T-helper 1 cell treated with Interleukin-12 subunit alpha and Interleukin-12 subunit beta and Interleukin-4 antibody, amounts not matched to agents 30 μg/mL and 1 μg/mL, for 36 hours (primary cell): Measurements from ENCODE around the gene KHK.

ENCODE experiments used
- H3K27ac Mint-ChIP-seq: one replicate; pipeline ENCODE4 v1.8.0; 2021; ENCODE audit warnings: mild to moderate bottlenecking, mixed read lengths
- H3K27me3 Mint-ChIP-seq: one replicate; pipeline ENCODE4 v1.8.0; 2021; ENCODE audit warnings: low read depth, mixed read lengths
- H3K36me3 Mint-ChIP-seq: one replicate; pipeline ENCODE4 v1.8.0; 2021; ENCODE audit warnings: low read depth, mixed read lengths
- H3K4me1 Mint-ChIP-seq: one replicate; pipeline ENCODE4 v1.8.0; 2021; ENCODE audit warnings: low read depth, mixed read lengths
- H3K4me3 Mint-ChIP-seq: one replicate; pipeline ENCODE4 v1.8.0; 2021; ENCODE audit warnings: mild to moderate bottlenecking, moderate library complexity, mixed read lengths
- H3K9me3 Mint-ChIP-seq: one replicate; pipeline ENCODE4 v1.8.0; 2021; ENCODE audit warnings: mixed read lengths

Gene KHK

DNA sequence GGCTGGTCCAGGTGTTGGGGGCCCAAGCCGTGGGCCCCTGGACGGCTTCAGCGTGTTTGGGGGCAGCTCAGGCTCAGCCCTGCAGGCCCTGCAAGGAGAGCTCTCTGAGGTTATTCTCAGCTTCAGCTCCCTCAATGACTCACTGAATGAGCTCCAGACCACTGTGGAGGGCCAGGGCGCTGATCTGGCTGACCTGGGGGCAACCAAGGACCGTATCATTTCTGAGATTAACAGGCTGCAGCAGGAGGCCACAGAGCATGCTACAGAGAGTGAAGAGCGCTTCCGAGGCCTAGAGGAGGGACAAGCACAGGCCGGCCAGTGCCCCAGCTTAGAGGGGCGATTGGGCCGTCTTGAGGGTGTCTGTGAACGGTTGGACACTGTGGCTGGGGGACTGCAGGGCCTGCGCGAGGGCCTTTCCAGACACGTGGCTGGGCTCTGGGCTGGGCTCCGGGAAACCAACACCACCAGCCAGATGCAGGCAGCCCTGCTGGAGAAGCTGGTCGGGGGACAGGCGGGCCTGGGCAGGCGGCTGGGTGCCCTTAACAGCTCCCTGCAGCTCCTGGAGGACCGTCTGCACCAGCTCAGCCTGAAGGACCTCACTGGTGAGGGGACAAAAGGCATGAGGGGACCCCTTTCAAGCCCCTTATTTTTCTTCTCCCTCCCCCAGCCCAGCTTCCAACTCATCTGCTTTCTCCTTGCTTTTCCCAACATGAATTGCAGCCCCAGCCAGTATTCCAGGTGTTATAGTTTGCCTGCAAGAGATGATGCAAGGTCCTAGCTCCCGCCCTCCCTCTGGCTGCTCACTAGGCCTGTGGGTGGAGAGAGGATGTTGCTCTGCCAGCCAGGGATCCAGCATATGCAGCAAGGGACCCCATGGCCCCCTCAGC lies 2.9 kb upstream of the KHK start:
- peaks cover 42% of the 10 kb centered on the region for H3K4me1 Mint-ChIP-seq
- H3K9me3 Mint-ChIP-seq, result no peaks in the 10 kb centered on the region
- no peaks in the 10 kb centered on the region for H3K36me3 Mint-ChIP-seq
- H3K27ac Mint-ChIP-seq, result no peak overlapping the region
- H3K4me3 Mint-ChIP-seq, result peak overlapping the region; percentile 25
- H3K27me3 Mint-ChIP-seq, result no peaks in the 10 kb centered on the region

DNA sequence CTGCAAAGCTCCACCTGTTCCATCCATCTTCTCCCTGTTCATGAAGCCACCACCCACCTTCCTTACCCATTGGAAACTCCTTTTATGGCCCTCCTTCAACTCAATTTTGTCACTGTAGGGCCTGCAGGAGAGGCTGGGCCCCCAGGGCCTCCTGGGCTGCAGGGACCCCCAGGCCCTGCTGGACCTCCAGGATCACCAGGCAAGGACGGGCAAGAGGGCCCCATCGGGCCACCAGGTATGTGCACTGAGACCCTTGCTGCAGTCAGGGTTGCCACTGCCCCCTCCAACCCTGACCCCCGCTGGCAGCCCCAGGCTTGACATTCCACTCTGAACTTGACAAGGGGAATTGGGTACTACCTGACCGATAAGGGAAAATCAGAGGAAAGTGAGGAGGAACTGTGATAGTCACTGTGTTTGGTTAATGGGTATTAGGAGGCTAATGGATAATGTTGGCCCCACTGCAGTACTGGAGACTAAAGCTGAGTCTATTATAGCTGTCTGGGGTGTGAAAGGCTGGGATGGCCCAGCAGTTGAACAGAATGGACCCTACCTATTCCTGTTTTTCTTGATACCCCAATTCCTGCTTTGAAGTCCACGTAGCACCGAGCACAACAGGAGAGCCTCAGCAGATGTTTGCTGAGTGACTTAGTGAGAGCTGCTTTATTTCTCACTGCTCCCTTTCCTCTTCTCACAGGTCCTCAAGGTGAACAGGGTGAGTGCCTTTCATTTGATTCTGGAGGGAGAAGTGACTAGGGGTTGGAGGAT lies 2.1 kb upstream of the KHK start:
- Mint-ChIP-seq H3K36me3 (no peaks in the 10 kb centered on the region), H3K27ac (peak overlapping the region; percentile 49), H3K4me1 (peaks cover 43% of the 10 kb centered on the region), H3K4me3 (peak overlapping the region; percentile 25), H3K27me3 (no peaks in the 10 kb centered on the region), H3K9me3 (no peaks in the 10 kb centered on the region)

DNA sequence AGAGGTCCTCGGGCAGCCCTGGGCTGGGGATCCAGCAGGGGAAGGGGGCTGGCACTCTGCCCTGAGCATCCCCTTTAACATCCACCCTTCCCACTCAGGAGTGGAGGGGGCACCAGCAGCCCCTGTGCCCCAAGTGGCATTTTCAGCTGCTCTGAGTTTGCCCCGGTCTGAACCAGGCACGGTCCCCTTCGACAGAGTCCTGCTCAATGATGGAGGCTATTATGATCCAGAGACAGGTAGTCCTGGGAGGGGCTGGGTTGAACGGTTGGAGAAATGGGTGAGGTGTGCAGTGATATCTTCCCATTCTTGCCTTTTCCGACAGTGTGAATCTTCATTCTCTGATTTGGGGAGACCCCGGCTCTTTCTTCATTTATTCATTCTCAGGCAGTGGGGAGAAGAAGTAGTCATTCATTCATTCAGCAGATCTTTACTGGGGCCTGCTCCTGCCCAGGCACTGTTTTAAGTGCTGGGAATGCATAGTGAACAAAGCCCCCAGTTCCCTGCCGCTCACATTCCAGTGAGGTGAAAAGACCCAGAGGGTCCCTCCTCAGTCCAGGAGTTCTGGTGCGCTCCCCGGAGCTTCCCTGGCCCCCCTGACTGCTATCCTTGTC lies 1.4 kb upstream of the KHK start:
- H3K4me1 Mint-ChIP-seq, result peaks cover 43% of the 10 kb centered on the region

GRCh38 chr2:27085673-27086089 lies 891 bp upstream of the KHK start:
- H3K9me3 Mint-ChIP-seq, result no peaks in the 10 kb centered on the region
- peak overlapping the region; percentile 76 for H3K27ac Mint-ChIP-seq
- no peaks in the 10 kb centered on the region for H3K36me3 Mint-ChIP-seq
- H3K27me3 Mint-ChIP-seq, result no peaks in the 10 kb centered on the region
- H3K4me1 Mint-ChIP-seq, result peaks cover 40% of the 10 kb centered on the region
- H3K4me3 Mint-ChIP-seq, result peak overlapping the region; percentile 66

More for the DNA sequence above, 1.4 kb upstream of the KHK start:
- Mint-ChIP-seq H3K4me3 (peak overlapping the region; percentile 66), H3K27me3 (no peaks in the 10 kb centered on the region), H3K36me3 (no peaks in the 10 kb centered on the region), H3K27ac (peak overlapping the region; percentile 76), H3K9me3 (no peaks in the 10 kb centered on the region)

DNA sequence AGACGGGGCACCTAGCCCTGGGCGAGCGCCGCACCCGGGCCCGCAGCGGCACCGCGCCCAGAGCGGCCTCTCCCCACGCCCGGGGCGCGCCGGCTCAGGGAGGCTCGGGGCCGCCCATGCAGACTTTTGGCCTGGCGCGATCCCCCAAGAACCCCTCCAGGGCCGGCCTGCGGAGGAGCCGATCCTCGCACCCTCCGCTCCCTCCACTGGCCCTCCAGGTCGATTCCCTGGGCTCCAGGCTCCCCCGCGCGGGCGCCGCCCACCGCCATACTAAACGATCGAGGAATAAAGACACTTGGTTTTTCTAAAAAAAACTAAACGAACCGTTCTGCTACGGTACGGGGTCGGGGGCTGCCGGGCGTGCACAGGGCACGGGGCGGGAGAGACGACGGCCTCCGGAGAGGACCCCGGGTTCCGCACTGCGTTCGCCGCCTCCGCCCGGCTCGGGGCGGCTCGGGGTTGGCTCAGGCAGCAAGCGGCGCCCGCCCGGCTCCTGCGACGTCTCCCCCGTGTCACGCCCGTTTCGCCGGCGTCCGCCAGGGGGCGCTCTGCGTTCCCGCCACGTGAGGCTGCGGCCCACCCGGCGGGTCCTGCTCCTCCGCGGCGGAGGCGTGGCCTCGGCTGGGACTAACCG lies 365 bp upstream of the KHK start:
- Mint-ChIP-seq H3K4me1 (peaks cover 34% of the 10 kb centered on the region), H3K4me3 (peak overlapping the region; percentile 88), H3K9me3 (no peaks in the 10 kb centered on the region), H3K27me3 (no peaks in the 10 kb centered on the region), H3K27ac (peak overlapping the region; percentile 86), H3K36me3 (no peaks in the 10 kb centered on the region)

- H3K27ac Mint-ChIP-seq, result peak overlapping the region; percentile 45
- peaks cover 29% of the 10 kb centered on the region for H3K4me1 Mint-ChIP-seq
- H3K36me3 Mint-ChIP-seq, result peaks cover 2% of the 10 kb centered on the region
- peak overlapping the region; percentile 88 for H3K4me3 Mint-ChIP-seq
- H3K9me3 Mint-ChIP-seq, result no peaks in the 10 kb centered on the region
- H3K27me3 Mint-ChIP-seq, result no peaks in the 10 kb centered on the region
Observed at GRCh38 chr2:27087823-27088410, 1.3 kb downstream of the KHK start.

DNA sequence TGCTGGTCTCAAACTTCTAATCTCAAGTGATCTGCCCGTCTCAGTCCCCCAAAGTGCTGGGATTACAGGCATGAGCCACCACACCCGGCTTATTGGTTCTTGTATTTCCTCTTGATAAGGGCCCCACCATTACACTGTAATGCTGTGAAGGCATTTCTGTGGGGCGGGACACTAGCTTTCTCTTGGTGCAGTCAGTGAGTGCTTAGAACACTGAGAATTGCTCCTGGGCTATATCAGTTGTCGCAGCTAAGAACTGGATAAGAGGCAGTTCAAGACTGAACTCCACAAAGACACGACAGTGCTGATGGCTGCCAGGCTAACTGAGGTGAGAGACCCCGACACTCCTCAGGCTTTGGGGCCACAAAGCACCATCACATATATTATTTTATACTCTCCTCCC lies 2.1 kb downstream of the KHK start:
- Mint-ChIP-seq H3K4me1 (peaks cover 27% of the 10 kb centered on the region), H3K4me3 (no peak overlapping the region), H3K27me3 (no peaks in the 10 kb centered on the region)

DNA sequence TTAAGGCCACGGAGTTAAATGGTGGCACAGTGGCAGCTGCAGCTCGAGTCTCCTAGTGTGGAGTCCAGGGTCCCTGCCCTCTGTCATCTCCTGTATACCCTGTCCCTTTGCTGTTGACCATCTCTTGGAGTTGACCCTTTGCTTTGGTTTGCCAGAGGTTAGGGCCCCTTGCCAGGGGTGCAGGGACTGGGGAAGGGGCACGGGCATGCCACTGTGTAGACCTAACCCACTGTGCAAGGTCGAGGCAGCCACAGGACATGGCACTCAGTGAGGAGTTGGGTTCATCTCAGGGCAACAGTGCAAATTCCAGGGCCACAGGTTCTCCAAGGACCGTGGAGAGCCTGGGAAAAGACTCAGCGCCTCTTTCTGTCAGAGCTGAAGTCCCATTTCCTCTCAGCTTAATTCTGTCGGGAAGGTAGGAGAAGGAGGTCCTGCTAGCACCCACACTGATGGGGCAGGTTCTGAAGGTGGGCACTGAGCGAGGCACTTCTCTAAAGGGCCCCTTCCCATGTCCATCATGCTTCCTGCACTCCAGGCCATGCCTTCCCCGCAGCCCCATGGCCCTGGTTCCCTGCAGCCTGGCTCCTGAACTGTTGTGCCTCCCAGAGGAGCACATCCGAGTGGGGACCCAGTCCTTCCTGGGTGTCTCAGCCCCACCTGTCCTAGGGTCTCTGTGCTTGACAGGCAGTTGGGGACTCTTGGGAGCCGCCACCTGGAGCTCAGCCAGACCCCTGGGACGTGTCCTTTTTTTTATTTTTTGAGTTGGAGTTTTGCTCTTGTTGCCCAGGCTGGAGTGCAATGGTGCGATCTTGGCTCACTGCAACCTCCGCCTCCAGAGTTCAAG lies 2.8 kb downstream of the KHK start:
- Mint-ChIP-seq H3K4me3 (no peak overlapping the region), H3K9me3 (no peaks in the 10 kb centered on the region), H3K36me3 (peaks cover 2% of the 10 kb centered on the region), H3K4me1 (peaks cover 23% of the 10 kb centered on the region), H3K27me3 (no peaks in the 10 kb centered on the region), H3K27ac (no peak overlapping the region)

More for the DNA sequence above, 2.1 kb downstream of the KHK start:
- no peaks in the 10 kb centered on the region for H3K9me3 Mint-ChIP-seq
- H3K27ac Mint-ChIP-seq, result no peak overlapping the region
- peaks cover 2% of the 10 kb centered on the region for H3K36me3 Mint-ChIP-seq

DNA sequence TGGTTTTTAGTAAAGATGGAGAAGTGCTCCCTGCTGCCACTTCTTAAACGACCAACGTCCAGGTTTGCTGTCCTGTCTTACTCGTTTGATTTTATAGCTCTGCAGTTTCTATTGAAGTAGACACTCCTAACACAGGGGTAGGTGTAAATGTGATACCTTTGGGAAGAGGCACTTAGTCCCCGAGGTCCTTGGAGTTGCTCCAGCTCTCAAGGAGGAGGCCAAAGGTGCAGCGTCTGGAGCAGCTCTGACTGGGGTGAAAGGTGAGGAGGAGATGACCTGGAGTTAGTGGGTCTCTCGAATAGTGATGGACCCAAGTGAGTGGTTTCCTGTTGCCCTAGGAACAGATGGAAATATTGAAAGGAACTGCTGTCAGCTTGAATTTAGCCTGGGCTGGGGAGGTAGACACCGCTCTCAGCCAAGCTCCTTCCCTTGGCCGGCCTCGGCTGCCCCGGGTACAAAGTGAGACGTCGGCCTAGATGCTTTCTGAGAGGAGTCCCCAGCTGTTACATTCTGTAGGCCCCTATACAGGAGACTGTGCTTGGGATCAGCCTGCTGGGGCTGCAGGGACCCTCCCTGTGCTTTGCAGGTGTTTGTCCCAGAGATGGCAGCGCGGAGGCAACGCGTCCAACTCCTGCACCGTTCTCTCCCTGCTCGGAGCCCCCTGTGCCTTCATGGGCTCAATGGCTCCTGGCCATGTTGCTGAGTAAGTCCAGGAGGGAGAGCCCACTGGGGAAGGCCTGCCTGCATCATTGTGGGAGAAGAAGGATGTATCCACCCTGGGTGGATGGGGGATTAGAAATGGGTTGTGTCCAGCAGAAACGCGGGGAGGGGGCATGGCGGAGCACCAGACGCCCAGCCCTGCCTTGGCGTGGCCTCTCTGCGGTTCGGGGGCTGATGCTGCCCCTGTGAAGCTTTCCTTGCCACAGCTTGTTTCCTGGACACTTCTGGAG lies 5.4 kb downstream of the KHK start:
- Mint-ChIP-seq H3K9me3 (no peaks in the 10 kb centered on the region), H3K4me1 (peaks cover 26% of the 10 kb centered on the region), H3K36me3 (peaks cover 2% of the 10 kb centered on the region), H3K27ac (no peak overlapping the region), H3K27me3 (no peaks in the 10 kb centered on the region), H3K4me3 (no peak overlapping the region)

DNA sequence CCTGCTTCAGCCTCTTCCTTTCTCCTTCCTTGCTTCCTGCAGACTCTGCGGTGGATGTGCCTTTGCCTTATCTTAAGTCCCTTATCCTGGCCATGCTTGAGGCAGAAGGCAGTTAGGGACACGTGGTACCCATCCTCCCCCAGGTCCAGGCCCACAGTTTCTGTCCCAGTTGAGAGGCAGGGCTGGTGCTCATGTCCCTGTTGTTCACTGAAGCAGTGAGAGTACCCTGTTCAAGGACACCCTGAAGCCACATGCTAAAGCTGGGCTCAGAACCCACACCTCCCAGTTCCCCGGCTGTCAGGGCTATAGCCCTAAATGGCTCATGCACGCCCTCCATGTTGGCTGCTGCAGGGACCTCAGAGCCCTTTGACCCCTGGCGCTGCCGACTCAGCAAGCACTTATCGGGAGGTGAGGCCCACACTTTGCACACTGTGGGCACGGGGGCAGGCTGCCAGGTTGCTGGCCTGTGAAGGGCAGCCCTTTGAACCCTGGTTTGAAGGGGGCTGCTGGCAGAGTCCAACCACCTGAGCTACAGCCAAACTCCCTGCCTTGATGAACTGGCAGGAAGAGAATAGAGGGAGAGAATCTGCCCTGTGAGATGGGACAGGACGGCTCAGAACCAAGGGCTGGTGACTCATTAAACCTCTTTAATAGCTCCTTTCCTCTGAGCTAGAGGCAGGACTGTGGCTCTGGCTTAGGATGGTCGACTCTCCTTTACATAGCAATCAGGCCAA lies 6.3 kb downstream of the KHK start:
- no peaks in the 10 kb centered on the region for H3K9me3 Mint-ChIP-seq
- H3K4me3 Mint-ChIP-seq, result no peak overlapping the region
- H3K27me3 Mint-ChIP-seq, result no peaks in the 10 kb centered on the region
- H3K27ac Mint-ChIP-seq, result no peak overlapping the region
- peaks cover 2% of the 10 kb centered on the region for H3K36me3 Mint-ChIP-seq
- H3K4me1 Mint-ChIP-seq, result peaks cover 21% of the 10 kb centered on the region

DNA sequence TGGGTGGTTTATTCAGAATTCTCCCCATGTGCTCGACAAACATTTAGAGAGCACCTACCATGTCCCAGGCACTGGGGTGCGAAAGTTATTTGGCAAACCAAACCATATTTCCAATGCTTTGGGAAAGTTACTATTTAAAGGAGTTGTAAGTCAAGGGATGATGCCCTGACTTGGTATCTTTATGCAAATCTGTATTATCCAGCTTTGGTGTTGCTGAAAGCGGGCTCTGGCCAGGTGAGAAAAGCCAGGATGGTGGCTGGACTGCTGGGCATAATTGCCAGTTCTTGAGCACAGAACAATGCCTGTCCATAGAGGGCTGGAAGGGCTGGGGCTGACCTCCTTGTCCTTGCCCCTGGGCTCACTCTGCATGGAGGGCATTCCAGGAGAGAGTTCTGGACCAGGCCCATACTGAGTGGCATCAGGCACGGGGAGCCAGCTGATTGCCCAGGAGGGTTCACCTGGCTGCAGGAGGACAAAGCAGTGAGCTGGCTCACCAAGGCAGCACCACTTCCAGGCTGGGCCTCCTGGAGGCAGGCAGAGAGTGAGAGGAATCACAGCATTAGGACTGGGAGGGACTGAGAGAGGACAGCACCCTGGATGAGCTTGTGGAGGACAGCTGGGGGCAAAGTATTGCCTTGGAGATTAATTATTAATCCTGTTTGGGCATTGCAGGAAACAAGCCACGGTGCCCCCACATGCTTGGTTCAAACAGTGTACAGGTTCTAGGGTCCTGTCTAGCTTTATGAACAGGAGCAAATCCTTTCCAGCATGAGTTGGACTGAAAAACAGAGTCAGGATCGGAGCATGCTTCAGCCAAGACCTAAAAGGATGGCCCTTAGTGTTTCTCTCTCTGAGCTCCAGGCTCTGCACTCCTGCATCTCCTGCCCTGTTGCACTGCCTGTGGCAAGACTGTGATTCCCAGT lies 7.1 kb downstream of the KHK start:
- no peaks in the 10 kb centered on the region for H3K27me3 Mint-ChIP-seq
- H3K4me1 Mint-ChIP-seq, result peaks cover 17% of the 10 kb centered on the region
- H3K27ac Mint-ChIP-seq, result no peak overlapping the region
- no peak overlapping the region for H3K4me3 Mint-ChIP-seq
- H3K9me3 Mint-ChIP-seq, result no peaks in the 10 kb centered on the region
- H3K36me3 Mint-ChIP-seq, result peaks cover 4% of the 10 kb centered on the region
